HS-27A (cell line): Measurements from ENCODE around the gene WEE2.

ENCODE experiments used
- DNase-seq: peaks from one replicate; pipeline ENCODE4 v3.0.0-alpha.2; 2012; ENCODE audit warnings: low read depth, missing footprints

Gene WEE2

DNA sequence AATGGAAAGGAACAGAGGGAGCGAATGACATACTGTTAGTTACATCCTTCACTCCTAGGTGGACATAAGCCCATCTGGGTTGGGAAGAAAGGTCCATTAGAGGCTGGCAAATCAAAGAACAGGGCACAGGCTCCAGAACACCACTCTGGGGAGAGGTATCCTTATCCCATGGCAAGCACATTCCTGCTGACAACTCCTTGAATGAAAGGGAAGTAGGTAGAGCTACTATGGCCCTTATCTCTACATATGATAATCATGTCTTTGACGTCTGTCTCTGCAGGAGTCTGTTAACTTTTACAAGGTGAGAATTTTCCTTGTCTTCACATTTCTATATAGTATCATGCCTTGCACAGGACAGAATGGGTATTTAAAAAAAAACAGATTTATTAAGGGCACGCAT lies 16.6 kb upstream of the WEE2 start:
- DNase-seq = no peak

- DNase-seq = no peak
Measured at GRCh38 chr7:141691961-141692360, 16.2 kb upstream of the WEE2 start.

DNA sequence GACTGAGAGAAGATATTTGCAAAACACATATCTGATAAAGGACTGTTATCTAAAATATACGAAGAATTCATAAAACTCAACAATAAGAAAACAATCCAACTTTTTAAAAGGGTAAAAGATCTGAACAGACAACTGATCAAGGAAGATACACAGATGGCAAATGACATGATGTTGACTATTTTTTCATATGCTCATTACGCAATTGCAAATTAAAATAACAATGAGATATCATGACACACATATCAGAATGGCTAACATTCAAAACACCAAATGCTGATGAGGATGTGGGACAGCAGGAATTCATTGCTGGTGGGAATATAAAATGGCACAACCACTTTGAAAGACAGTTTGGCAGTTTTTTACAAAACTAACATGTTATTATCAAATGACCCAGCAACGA lies 15.1 kb upstream of the WEE2 start:
- DNase-seq = no peak

DNA sequence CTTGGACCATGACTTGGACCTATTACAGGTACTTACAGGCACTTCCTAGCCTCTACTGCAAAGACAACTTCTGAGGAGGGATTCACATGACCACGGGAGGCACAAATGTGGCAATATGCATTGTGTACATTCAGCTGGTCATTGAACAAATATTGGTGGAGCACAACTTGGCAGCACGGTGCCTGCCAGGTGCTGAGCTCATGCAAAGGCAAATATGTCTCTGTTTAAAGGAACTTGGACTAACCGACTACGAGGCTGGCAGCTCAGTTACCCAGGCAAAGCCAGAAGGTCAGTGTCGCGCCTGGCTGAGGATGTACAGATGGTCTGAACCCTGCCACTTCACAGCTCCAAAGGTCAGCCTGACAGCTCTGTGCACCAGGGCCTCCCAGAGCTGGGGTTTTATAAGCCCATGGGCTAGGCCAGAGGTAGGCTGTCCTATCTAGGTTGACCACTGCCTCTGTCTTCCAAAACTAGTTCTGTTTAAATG lies 12.3 kb upstream of the WEE2 start:
- DNase-seq = no peak

DNA sequence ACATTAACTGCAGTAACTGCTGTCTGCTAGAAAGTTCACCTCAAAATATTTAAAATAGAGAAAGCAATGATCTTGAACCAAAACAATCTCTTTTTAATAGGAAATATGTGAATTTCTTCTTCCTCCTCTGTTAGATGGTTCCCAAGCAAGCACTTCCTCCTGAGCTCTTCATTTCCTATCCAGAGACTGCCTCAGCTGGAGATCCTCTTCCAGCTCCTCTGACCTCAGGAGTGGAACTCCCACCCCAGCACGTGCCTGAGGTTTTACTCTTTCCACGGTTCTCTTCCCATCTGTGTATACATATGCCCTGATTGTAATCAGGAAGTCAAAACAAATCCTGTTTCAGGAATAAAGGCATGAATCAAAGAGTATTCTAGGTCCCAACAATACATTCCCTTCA lies 11.8 kb upstream of the WEE2 start:
- DNase-seq = no peak

DNA sequence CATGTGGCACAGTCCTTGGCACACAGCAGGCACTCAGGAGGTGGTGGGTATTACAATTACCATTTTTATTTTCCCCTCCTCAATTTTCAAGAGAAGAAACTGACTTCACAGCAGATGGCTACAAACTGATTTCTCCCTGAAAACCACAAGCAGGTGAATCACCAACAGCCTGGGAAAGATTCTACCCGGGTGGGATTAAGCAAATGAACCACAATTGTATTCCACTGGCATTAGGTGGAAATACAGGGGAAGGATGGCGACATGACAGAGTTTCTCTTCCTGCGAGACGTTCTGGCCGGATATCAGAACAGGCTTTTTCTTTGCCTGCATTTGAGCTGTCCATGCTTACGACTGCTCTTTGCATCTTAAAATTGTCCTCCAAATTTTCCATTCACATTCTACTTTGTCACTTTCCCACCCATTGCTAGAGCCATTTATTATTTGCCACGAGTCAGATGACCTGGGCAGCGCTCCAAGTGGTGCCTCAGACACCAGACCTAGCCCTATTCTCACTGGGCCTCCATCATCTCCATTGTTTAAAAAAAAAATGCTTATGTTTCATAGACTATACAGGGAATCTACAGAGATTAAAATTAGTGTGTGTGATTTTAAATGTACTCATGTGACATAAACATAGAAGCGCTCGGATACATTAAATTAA lies 10.8 kb upstream of the WEE2 start:
- DNase-seq = peak; percentile 8

GRCh38 chr7:141698247-141699015 lies 9.7 kb upstream of the WEE2 start:
- DNase-seq = no peak

- DNase-seq = no peak
Measured at GRCh38 chr7:141699860-141700259, 8.3 kb upstream of the WEE2 start.

- no peak for DNase-seq
Measured at GRCh38 chr7:141700296-141700847, 7.8 kb upstream of the WEE2 start.

DNA sequence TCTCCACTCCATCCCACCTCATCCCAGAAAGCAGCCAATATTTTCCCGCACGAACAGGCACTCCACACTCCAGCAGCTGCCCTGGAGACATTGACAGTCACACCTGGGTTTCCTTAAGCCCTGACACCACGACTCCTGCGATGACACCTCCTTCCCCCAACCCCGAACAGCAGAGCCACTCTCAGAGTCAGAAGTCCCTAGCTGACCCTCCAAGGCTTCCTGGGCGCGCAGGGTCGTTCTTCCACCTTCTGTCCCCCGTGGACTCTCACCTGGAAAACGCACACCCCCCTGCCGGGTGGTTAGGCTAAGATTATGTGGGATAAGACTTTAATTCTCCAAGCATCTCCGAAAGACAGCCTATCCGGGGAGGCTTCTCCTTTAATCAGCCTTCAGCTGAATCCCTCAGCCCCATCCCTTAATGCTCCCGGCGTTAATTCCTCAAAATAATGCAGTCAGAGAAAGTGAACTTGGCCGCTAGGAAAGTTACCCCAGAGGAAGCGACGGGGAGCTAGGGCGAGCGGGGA lies 7.2 kb upstream of the WEE2 start:
- DNase-seq = no peak

DNA sequence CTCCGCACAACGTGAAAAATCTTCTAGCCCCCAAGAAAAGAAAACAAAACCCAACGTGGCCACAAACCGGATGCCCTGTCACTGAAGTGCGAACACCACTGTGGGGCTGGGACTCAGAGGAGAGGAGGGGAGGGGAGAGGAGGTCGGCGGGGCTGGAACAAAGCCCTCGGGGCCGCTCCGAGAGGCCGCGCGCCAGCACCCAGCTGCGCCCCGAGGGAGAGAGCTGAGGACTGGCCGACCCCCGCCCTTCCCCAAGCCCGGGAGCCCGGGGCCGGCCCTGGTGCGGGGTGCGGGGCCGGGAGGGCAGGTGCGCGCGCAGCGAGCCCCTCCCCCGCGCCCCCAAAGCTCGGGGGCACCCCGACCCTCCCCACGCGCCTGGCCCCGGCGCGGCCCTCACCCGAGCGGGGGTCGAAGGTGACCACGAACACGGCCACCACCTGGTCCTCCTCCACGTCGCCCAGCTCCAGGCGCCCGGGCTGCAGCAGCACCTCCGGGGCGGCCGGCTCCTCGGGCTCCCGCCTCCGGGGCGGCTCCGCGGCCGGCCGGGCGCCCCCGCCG lies 6.6 kb upstream of the WEE2 start:
- DNase-seq = no peak

DNA sequence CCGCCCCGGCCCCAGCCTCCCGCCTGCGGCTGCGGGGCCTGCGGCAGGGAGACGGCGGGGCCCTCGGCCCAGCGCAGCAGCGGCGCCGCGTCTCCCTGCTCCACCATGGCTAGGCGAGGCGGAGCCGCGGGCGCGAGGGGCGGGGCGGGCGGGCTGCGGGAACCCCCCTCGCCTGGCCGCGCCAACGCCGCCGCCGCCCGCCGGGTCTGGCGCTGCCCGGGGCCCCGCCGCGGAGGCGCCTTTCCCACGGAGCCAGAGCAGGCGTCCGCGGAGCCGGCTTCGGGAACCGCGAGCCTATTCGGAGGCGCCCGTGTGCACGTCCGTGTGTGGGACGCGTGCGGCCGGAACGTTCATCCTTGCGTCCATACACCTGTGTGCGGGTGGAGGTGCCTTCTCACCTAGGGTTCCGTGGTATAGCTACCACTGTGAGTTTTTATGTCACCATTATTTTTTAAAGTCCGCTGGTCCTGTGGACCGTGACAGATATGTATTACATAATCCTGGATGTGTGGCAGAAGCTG lies 6.0 kb upstream of the WEE2 start, which contains the start of gene DENND11:
TSS of gene DENND11 (minus strand) at position 120 of the 521 bp plus-strand sequence. CDS start at position 107, 13 bp downstream.
- DNase-seq = no peak

GRCh38 chr7:141702892-141703291 lies 5.3 kb upstream of the WEE2 start:
- DNase-seq = no peak

- DNase-seq = no peak
Measured at GRCh38 chr7:141704112-141704511, 4.0 kb upstream of the WEE2 start.

DNA sequence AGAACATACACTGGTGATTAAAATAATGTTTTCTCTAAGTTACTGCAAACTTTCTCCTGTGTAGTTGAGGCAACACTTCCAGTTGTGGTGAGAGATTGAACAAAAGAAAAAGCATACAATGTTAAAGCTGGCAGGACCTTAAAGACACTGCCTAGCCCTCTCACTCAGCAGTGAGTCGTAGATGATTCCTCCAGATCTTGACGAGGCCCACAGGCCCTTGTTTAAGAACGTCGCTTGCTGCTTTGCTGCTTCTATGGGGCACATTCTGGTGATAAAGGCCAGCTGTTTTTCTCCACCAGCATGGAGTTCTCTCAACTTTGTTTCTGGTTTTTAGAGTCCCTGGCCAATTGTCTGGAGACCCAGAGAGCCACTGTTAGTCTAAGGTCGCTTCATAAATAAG lies 3.4 kb upstream of the WEE2 start:
- no peak for DNase-seq

- DNase-seq = no peak
Measured at GRCh38 chr7:141706239-141707064, 1.7 kb upstream of the WEE2 start.

DNA sequence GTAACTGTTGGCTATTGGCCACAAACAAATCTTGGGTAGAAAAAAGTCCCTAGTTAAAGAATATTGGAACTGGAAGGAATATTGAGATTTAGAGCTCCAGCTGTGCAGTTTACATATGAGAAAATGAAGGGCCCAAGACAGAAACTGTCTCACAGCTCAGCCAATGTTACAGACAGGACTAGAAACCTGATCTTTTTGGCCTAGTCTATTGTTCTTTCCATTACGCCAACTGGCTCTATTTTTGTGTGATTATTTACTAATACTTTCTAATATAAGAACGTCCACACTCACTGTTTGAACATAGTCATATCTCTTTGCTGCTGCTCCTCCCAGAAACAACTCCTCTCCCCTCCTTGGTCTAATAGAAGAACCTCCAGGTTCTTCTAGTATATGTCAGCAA lies 1.2 kb downstream of the WEE2 start:
- DNase-seq = no peak

- no peak for DNase-seq
Measured at GRCh38 chr7:141709749-141710148, 1.6 kb downstream of the WEE2 start.

DNA sequence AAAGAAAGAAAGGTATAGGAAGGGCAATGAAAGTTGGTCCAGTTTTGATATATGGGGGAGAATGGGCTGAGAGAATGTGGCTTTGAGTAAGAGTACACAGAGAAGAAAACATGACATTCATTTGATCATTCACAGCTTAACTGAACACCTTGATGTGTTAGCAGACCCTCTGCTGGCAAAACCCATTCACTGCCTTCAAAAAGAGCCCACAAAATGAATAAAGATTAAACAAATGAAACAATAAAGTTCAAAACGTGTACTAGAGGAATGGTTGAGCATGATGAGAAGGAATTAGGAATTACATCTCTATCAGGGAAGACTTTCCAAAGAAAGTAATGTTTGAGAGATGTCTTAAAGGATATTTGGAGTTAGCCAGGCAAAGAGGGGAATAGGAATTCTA lies 2.1 kb downstream of the WEE2 start:
- DNase-seq = no peak

GRCh38 chr7:141712603-141713255 lies 4.6 kb downstream of the WEE2 start:
- no peak for DNase-seq

- no peak for DNase-seq
Measured at GRCh38 chr7:141713890-141714289, 5.7 kb downstream of the WEE2 start.
